MM.1S (cell line): Measurements from ENCODE around the gene CACNA1C.

Experiments
- EZH2 ChIP-seq: fragments of 300-600 bp; sonication (generic); optimal IDR thresholded peaks from 2 replicates; pipeline ENCODE3; 2017; ENCODE audit warnings: low read depth, mild to moderate bottlenecking, antibody characterized with exemption, low read length, mixed read lengths
- TF ChIP-seq, protein P1 (sequence below): fragments of 300-600 bp; sonication (generic); IDR thresholded peaks from 2 replicates; pipeline ENCODE4 v1.5.1; 2016; ENCODE audit warnings: antibody characterized with exemption, low read length, mixed read lengths

DNA sequence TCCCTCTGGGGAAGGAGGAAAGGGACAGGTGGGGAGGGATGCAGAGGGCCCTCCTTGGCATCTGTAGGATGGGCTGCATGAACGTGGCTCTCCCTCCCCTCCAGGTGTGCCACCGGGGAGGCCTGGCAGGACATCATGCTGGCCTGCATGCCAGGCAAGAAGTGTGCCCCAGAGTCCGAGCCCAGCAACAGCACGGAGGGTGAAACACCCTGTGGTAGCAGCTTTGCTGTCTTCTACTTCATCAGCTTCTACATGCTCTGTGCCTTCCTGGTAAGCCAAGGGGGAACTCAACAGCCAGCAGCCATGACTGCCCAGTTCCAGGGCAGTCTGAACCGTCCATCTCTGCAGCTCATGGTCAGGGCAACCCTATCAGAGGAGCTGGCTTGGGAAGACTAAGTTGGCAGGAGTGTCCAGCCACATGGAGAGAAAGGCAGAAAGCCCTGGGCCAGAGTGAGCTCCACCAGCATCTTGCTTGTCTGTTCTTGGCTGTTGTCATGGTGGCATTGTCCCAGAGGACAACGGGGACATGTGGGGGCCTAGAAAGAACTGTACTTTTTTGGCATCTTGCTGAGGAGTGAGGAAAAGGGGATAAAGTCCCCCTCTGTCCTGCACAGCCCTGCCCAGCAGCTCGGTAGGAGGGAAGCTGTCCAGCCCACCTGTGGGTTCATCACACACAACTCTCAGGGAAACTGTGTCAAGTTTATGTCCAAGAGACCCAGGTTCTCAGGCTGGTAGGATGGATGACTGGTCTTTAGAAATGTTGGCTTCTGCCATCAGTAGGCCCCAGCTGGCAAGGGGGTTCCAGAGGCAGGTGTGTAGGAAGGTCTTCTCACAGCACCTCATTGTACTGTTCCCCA lies 612.2 kb downstream of the CACNA1C start:
- TF ChIP-seq, protein P1, sequence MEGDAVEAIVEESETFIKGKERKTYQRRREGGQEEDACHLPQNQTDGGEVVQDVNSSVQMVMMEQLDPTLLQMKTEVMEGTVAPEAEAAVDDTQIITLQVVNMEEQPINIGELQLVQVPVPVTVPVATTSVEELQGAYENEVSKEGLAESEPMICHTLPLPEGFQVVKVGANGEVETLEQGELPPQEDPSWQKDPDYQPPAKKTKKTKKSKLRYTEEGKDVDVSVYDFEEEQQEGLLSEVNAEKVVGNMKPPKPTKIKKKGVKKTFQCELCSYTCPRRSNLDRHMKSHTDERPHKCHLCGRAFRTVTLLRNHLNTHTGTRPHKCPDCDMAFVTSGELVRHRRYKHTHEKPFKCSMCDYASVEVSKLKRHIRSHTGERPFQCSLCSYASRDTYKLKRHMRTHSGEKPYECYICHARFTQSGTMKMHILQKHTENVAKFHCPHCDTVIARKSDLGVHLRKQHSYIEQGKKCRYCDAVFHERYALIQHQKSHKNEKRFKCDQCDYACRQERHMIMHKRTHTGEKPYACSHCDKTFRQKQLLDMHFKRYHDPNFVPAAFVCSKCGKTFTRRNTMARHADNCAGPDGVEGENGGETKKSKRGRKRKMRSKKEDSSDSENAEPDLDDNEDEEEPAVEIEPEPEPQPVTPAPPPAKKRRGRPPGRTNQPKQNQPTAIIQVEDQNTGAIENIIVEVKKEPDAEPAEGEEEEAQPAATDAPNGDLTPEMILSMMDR, result no peak
- TF ChIP-seq EZH2, result no peak
